Astrocyte (in vitro differentiated cells and primary cell): Measurements from ENCODE around the gene MAST2. TPM values are rescaled to one million over a fixed set of nuclear protein-coding genes. Genes with fewer than 3 reads are reported as not detected.

Source experiments
- DNase-seq: peaks from one replicate; pipeline ENCODE4 v3.0.0-alpha.2; 2010; ENCODE audit warnings: low read depth
- FAIRE-seq: peaks from 2 replicates; lab custom pipeline; 2011; peaks lifted over from hg19 to GRCh38; lab: Jason Lieb, UNC
- H2AFZ ChIP-seq: 2 replicates; pipeline ENCODE4 v1.6.0; 2012; ENCODE audit warnings: low read depth, low read length, inconsistent platforms
- H3K27ac ChIP-seq: 2 replicates; pipeline ENCODE4 v1.5.1; 2011; ENCODE audit warnings: low read depth, low read length, inconsistent platforms
- H3K27me3 ChIP-seq: 2 replicates; pipeline ENCODE4 v1.6.0; 2011; ENCODE audit warnings: low read length, inconsistent platforms; ENCODE audit not compliant: insufficient read depth
- H3K36me3 ChIP-seq: 2 replicates; pipeline ENCODE4 v1.5.1; 2011; ENCODE audit warnings: low read length, inconsistent platforms; ENCODE audit not compliant: insufficient read depth
- H3K4me1 ChIP-seq: 2 replicates; pipeline ENCODE4 v1.5.1; 2011; ENCODE audit warnings: low read length, inconsistent platforms; ENCODE audit not compliant: insufficient read depth
- H3K4me2 ChIP-seq: 2 replicates; pipeline ENCODE4 v1.6.0; 2012; ENCODE audit warnings: low read length, inconsistent platforms
- H3K4me3 ChIP-seq: 2 replicates; pipeline ENCODE4 v1.5.1; 2011; ENCODE audit warnings: low read depth, mild to moderate bottlenecking, low read length, inconsistent platforms; ENCODE audit not compliant: insufficient read depth
- H3K79me2 ChIP-seq: 2 replicates; pipeline ENCODE4 v1.6.0; 2012; ENCODE audit warnings: mild to moderate bottlenecking, low read length, inconsistent platforms; ENCODE audit not compliant: insufficient read depth
- H3K9ac ChIP-seq: 2 replicates; pipeline ENCODE4 v1.6.0; 2012; ENCODE audit warnings: mild to moderate bottlenecking, low read length, inconsistent platforms
- H3K9me3 ChIP-seq: 2 replicates; pipeline ENCODE4 v1.5.1; 2012; ENCODE audit warnings: low read depth, mild to moderate bottlenecking, low read length, inconsistent platforms; ENCODE audit not compliant: insufficient read depth
- H4K20me1 ChIP-seq: 2 replicates; pipeline ENCODE4 v1.6.0; 2012; ENCODE audit warnings: low read length, inconsistent platforms; ENCODE audit not compliant: insufficient read depth
- H3K27ac Mint-ChIP-seq: one replicate; pipeline ENCODE4 v1.8.0; 2021; ENCODE audit warnings: mild to moderate bottlenecking, mixed read lengths; ENCODE audit not compliant: unreplicated experiment
- H3K27me3 Mint-ChIP-seq: one replicate; pipeline ENCODE4 v1.8.0; 2021; ENCODE audit warnings: low read depth, mixed read lengths; ENCODE audit not compliant: unreplicated experiment
- H3K36me3 Mint-ChIP-seq: one replicate; pipeline ENCODE4 v1.8.0; 2021; ENCODE audit warnings: low read depth, mixed read lengths; ENCODE audit not compliant: unreplicated experiment
- H3K4me1 Mint-ChIP-seq: one replicate; pipeline ENCODE4 v1.8.0; 2021; ENCODE audit warnings: low read depth, mixed read lengths; ENCODE audit not compliant: unreplicated experiment
- H3K4me3 Mint-ChIP-seq: one replicate; pipeline ENCODE4 v1.8.0; 2021; ENCODE audit warnings: mild to moderate bottlenecking, moderate library complexity, mixed read lengths; ENCODE audit not compliant: unreplicated experiment
- H3K9me3 Mint-ChIP-seq: one replicate; pipeline ENCODE4 v1.8.0; 2021; ENCODE audit warnings: mild to moderate bottlenecking, mixed read lengths; ENCODE audit not compliant: unreplicated experiment
- CTCF ChIP-seq: IDR thresholded peaks from 2 replicates; pipeline ENCODE4 v1.5.1; 2011; ENCODE audit warnings: low read depth, mild to moderate bottlenecking, inconsistent platforms, low read length, moderate library complexity; ENCODE audit not compliant: insufficient read depth
- EZH2 ChIP-seq: IDR thresholded peaks from 2 replicates; pipeline ENCODE4 v1.6.1; 2012; ENCODE audit warnings: mild to moderate bottlenecking, low read length, inconsistent platforms; ENCODE audit not compliant: insufficient read depth
- total RNA-seq: library from RNA; stranded (reverse); gene quantifications from 2 replicates; pipeline ENCODE4 v1.2.1, GENCODE V29; 2021

Gene MAST2
- total RNA-seq, 1 donor from 2014 or later = 41.0 TPM

GRCh38 chr1:45792744-45793143 lies 10.7 kb upstream of the MAST2 start:
- H4K20me1 ChIP-seq = no peaks in the 10 kb centered on the region
- Mint-ChIP-seq H3K27ac (no peak overlapping the region), H3K4me1 (no peaks in the 10 kb centered on the region), H3K36me3 (no peaks in the 10 kb centered on the region), H3K4me3 (no peak overlapping the region), H3K9me3 (peaks cover 5% of the 10 kb centered on the region), H3K27me3 (peaks cover 18% of the 10 kb centered on the region)
- TF ChIP-seq CTCF = no peak
- TF ChIP-seq EZH2 = no peak
- H3K36me3 ChIP-seq = no peaks in the 10 kb centered on the region
- H3K9ac ChIP-seq = no peak overlapping the region
- no peak overlapping the region for H3K27ac ChIP-seq
- FAIRE-seq = no peak
- no peaks in the 10 kb centered on the region for H3K79me2 ChIP-seq
- no peak overlapping the region for H2AFZ ChIP-seq
- H3K4me2 ChIP-seq = no peak overlapping the region
- no peak overlapping the region for H3K4me3 ChIP-seq
- DNase-seq = no peak
- no peaks in the 10 kb centered on the region for H3K27me3 ChIP-seq
- no peaks in the 10 kb centered on the region for H3K4me1 ChIP-seq
- H3K9me3 ChIP-seq = no peaks in the 10 kb centered on the region

GRCh38 chr1:45793942-45794604 lies 9.3 kb upstream of the MAST2 start:
- H3K4me1 Mint-ChIP-seq = no peaks in the 10 kb centered on the region
- H3K4me2 ChIP-seq = no peak overlapping the region
- no peak overlapping the region for H3K27ac ChIP-seq
- no peaks in the 10 kb centered on the region for H3K27me3 ChIP-seq
- peaks cover 3% of the 10 kb centered on the region for H3K9me3 Mint-ChIP-seq
- no peaks in the 10 kb centered on the region for H3K9me3 ChIP-seq
- H3K79me2 ChIP-seq = no peaks in the 10 kb centered on the region
- H3K36me3 ChIP-seq = no peaks in the 10 kb centered on the region
- no peak overlapping the region for H3K27ac Mint-ChIP-seq
- FAIRE-seq = no peak
- no peaks in the 10 kb centered on the region for H4K20me1 ChIP-seq
- H2AFZ ChIP-seq = peak overlapping the region; percentile 13
- no peak overlapping the region for H3K4me3 ChIP-seq
- DNase-seq = no peak
- no peaks in the 10 kb centered on the region for H3K36me3 Mint-ChIP-seq
- H3K9ac ChIP-seq = no peak overlapping the region
- H3K4me3 Mint-ChIP-seq = no peak overlapping the region
- H3K4me1 ChIP-seq = no peaks in the 10 kb centered on the region
- TF ChIP-seq CTCF (no peak), EZH2 (no peak)
- H3K27me3 Mint-ChIP-seq = peaks cover 12% of the 10 kb centered on the region

- Mint-ChIP-seq H3K4me3 (no peak overlapping the region), H3K4me1 (no peaks in the 10 kb centered on the region), H3K27ac (no peak overlapping the region), H3K27me3 (peaks cover 12% of the 10 kb centered on the region), H3K9me3 (peaks cover 3% of the 10 kb centered on the region), H3K36me3 (no peaks in the 10 kb centered on the region)
- H3K4me3 ChIP-seq = no peak overlapping the region
- no peak overlapping the region for H2AFZ ChIP-seq
- FAIRE-seq (no peak), DNase-seq (no peak)
- no peak overlapping the region for H3K9ac ChIP-seq
- H3K79me2 ChIP-seq = no peaks in the 10 kb centered on the region
- H4K20me1 ChIP-seq = no peaks in the 10 kb centered on the region
- no peak for TF ChIP-seq EZH2
- no peak for TF ChIP-seq CTCF
- H3K36me3 ChIP-seq = no peaks in the 10 kb centered on the region
- no peak overlapping the region for H3K4me2 ChIP-seq
- H3K27ac ChIP-seq = no peak overlapping the region
- H3K27me3 ChIP-seq = no peaks in the 10 kb centered on the region
- no peaks in the 10 kb centered on the region for H3K9me3 ChIP-seq
- H3K4me1 ChIP-seq = no peaks in the 10 kb centered on the region
Measured at GRCh38 chr1:45796381-45796780, 7.0 kb upstream of the MAST2 start.
